Esophagus squamous epithelium (tissue), 5 donors: Measurements from ENCODE around the gene GPRC5C. TPM values are rescaled to one million over a fixed set of nuclear protein-coding genes. Genes with fewer than 3 reads are reported as not detected.
A peak's percentile ranks its signal among the peaks of the same experiment; 100 is the strongest.

ENCODE experiments used
- DNase-seq: peaks from one replicate; lab custom pipeline; 2025; lab: John Stamatoyannopoulos, UW
- H3K27ac ChIP-seq, 4 donors: fragments of 200-600 bp; sonication (generic); one replicate each; pipeline ENCODE4 v1.5.1; 2016 to 2019; ENCODE audit warnings: mild to moderate bottlenecking in 1 of 4
- H3K27me3 ChIP-seq, 4 donors: fragments of 200-600 bp; sonication (generic); 1 replicate in 3 of 4; 2 replicates in 1 of 4; pipeline versions ENCODE4 v1.5.1 to v1.6.0; 2017 to 2021; ENCODE audit warnings: antibody characterized with exemption in 1 of 4
- H3K36me3 ChIP-seq, 3 donors: fragments of 200-600 bp; sonication (generic); one replicate each; pipeline ENCODE4 v1.5.1; 2016 to 2019
- H3K4me1 ChIP-seq, 3 donors: fragments of 200-600 bp; sonication (generic); one replicate each; pipeline ENCODE4 v1.5.1; 2017 to 2019
- H3K4me3 ChIP-seq, 4 donors: fragments of 200-600 bp; sonication (generic); 1 replicate in 3 of 4; 2 replicates in 1 of 4; pipeline ENCODE4 v1.5.1; 2016 to 2019; ENCODE audit warnings: mild to moderate bottlenecking in 2 of 4, moderate library complexity in 1 of 4
- H3K9me3 ChIP-seq, 3 donors: fragments of 200-600 bp; sonication (generic); one replicate each; pipeline ENCODE4 v1.5.1; 2016 to 2019
- CTCF ChIP-seq, 6 experiments: fragments of 450-650 bp in 4 of 6; fragments of 200-600 bp in 2 of 6; sonication (generic) in 2 of 6; IDR thresholded peaks; one replicate each; pipeline ENCODE4 v1.5.1; 2016 to 2019; ENCODE audit warnings: antibody characterized with exemption in 6 of 6, mild to moderate bottlenecking in 4 of 6, moderate library complexity in 4 of 6
- POLR2A ChIP-seq, 4 donors: fragments of 450-650 bp; IDR thresholded peaks; one replicate each; pipeline ENCODE4 v1.6.1; 2017; ENCODE audit warnings: antibody characterized with exemption in 4 of 4, mild to moderate bottlenecking in 4 of 4, moderate library complexity in 3 of 4
- WGBS, 2 donors: methylation state at CpG; one replicate each; pipeline ENCODE4 v1.1.5; 2018; 5-methylcytosine and 5-hydroxymethylcytosine counted together
- intact Hi-C: fragments of 100-400 bp; cut with DNase I; formaldehyde crosslinking; loops from one replicate; pipeline ENCODE4 v1.15.0; 2022
- total RNA-seq, 4 donors: library from RNA; depleted of rRNA; stranded (reverse); fragments of >200 nt; gene quantifications; one replicate each; pipeline ENCODE4 v1.1.0, GENCODE V29; 2016
- donor health status: DM: yes; HTN: yes; CAD: no.

The GPRC5C gene
- total RNA-seq, 4 donors from 2014 or later: 6.3 to 21.6 (median 11.7) TPM

- Histone ChIP-seq H3K4me1 (peaks cover 0 to 28% (median 5%) of the 10 kb centered on the region in 3 donors), H3K4me3 (peak within 1 kb of the TSS; percentile 15 to 52 (median 34)), H3K27me3 (peaks cover 0 to 59% (median 2%) of the 10 kb centered on the region in 4 donors), H3K9me3 (no peaks in the 10 kb centered on the region), H3K36me3 (no peaks in the 10 kb centered on the region), H3K27ac (peak within 1 kb of the TSS; percentile 4 to 80 (median 59))
- intact Hi-C loops: no loop called here
- TF ChIP-seq CTCF (IDR thresholded peaks at IDR 0.05) (no peak), POLR2A (IDR thresholded peaks at IDR 0.05) (no peak)
- WGBS, 2 donors: 13 to 15% methylated on average over 4 to 14 of the region's 25 CpGs
- no peak for DNase-seq
Observed at GRCh38 chr17:74466111-74466827, 34.4 kb downstream of the GPRC5C start, which contains the start of gene CD300A. TSS of gene CD300A (plus strand) at chr17:74466634. CDS start at chr17:74466704, 70 bp downstream.

DNA sequence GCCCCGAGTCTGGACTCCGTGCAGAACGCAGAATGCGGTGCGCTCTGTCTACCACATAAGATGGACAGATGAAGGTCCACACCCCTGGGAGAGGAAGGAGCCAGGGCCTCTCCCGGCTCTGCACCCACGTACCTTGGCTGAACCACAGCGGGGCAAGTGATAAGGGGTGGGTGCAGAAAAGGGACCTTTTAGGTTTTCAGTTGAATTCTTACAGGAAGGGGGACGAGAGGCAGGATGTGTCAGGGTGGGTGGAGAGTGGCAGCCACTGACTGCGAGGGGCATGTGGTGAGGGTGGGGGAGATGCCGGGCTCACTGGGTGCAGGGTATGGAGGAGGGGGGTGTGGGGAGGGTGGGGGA lies 34.9 kb downstream of the GPRC5C start:
- TF ChIP-seq CTCF (IDR thresholded peaks at IDR 0.05) (no peak), POLR2A (IDR thresholded peaks at IDR 0.05) (no peak)
- Histone ChIP-seq H3K9me3 (no peaks in the 10 kb centered on the region), H3K27me3 (peaks cover 0 to 64% (median 2%) of the 10 kb centered on the region in 4 donors), H3K27ac (peak overlapping the region; percentile 4 to 80 (median 59)), H3K4me3 (peak overlapping the region; percentile 15 to 52 (median 34)), H3K36me3 (no peaks in the 10 kb centered on the region), H3K4me1 (peaks cover 0 to 26% (median 5%) of the 10 kb centered on the region in 3 donors)
- WGBS, 2 donors: 21 to 27% methylated on average over 8 to 9 of the region's 11 CpGs
- no peak for DNase-seq
- intact Hi-C loops: no loop called here

DNA sequence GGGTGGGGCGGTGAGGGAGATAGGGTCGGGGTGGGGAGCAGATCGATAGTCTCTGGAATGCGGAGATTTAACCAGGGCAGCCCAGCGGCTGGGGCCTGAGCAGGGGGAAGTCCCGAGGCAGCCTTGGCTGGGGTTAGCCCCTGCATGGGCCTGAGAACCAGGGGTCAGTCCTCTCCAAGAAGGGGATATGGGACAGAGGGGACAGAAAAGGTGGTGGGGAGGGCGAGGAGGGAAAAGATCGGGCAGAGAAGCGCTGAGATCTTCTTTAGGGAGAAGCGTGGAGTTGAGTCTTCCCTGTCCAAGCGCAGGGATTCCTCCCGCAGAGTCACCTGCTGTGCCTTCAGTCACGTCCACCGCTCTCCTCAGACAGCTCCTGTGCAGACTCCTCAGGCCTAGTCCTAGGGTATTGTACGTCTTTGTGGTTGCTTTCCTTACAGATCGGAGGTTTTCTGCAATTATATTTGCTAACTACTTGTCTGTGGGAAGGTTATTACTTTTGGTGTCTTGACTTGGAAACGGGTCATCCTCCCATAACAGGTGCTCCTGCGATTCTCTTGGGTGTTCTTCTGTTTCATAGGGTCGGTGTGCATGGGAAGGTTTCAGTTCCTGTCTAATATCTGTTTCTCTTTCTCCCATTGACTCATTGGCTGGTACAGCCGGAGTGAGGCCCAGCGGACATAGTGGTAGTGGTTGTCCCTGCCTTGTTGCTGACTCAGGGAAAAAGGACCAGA lies 35.5 kb downstream of the GPRC5C start:
- Histone ChIP-seq H3K27ac (peak overlapping the region in 3 of 4 donors; percentile 47 to 80 (median 71)), H3K9me3 (no peaks in the 10 kb centered on the region), H3K36me3 (no peaks in the 10 kb centered on the region), H3K4me3 (peak overlapping the region; percentile 15 to 52 (median 34)), H3K27me3 (peaks cover 0 to 66% (median 2%) of the 10 kb centered on the region in 4 donors), H3K4me1 (peaks cover 0 to 21% (median 5%) of the 10 kb centered on the region in 3 donors)
- peak in 1 of 4 donors; percentile 24 for TF ChIP-seq POLR2A (IDR thresholded peaks at IDR 0.05)
- TF ChIP-seq CTCF (IDR thresholded peaks at IDR 0.05): no peak
- peak; percentile 22 for DNase-seq
- WGBS, 2 donors: 65 to 67% methylated on average over 20 of the region's 21 CpGs
- intact Hi-C loops: no loop called here

DNA sequence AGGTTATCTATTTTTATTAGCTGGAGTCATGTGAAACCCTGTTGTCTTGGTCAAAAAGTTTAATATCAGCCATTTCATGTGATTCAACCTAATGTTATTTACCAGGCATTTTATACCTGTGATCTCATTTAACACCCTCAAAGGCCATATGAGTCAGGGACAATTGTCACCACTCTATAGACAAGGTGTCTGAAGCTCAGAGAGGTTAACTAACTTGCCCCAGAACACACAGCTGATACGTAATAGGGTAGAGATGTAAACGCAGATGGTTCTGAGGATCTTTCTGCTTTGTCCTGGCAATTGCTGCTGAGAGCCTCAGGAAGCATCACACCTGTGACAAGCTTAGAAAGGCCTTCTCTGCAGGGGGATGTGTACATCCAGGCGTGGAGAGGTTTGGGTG lies 39.5 kb downstream of the GPRC5C start:
- H3K4me1 ChIP-seq: peaks cover 0 to 5% (median 5%) of the 10 kb centered on the region in 3 donors
- H3K27me3 ChIP-seq: peaks cover 0 to 83% (median 2%) of the 10 kb centered on the region in 4 donors
- DNase-seq: no peak
- no peak overlapping the region for H3K4me3 ChIP-seq
- WGBS, 2 donors: 79 to 90% methylated on average over 3 of the region's 3 CpGs
- H3K36me3 ChIP-seq: no peaks in the 10 kb centered on the region
- intact Hi-C loops: no loop called here
- H3K9me3 ChIP-seq: peaks cover 0 to 11% (median 9%) of the 10 kb centered on the region in 3 donors
- no peak overlapping the region for H3K27ac ChIP-seq
- TF ChIP-seq CTCF (IDR thresholded peaks at IDR 0.05) (no peak), POLR2A (IDR thresholded peaks at IDR 0.05) (no peak)

- TF ChIP-seq CTCF (IDR thresholded peaks at IDR 0.05): no peak
- TF ChIP-seq POLR2A (IDR thresholded peaks at IDR 0.05): no peak
- Histone ChIP-seq H3K36me3 (no peaks in the 10 kb centered on the region), H3K4me3 (no peak overlapping the region), H3K27me3 (peaks cover 0 to 79% (median 0%) of the 10 kb centered on the region in 4 donors), H3K4me1 (no peaks in the 10 kb centered on the region), H3K27ac (no peak overlapping the region), H3K9me3 (peaks cover 0 to 11% (median 9%) of the 10 kb centered on the region in 3 donors)
- WGBS, 2 donors: 40 to 83% methylated on average over 1 to 4 of the region's 4 CpGs
- intact Hi-C loops: no loop called here
- DNase-seq: no peak
Observed at GRCh38 chr17:74472890-74473289, 41.0 kb downstream of the GPRC5C start.
